Sciatic nerve (tissue), 2 donors: ENCODE data around the gene ME3. TPM values are rescaled to one million over a fixed set of nuclear protein-coding genes. Genes with fewer than 3 reads are reported as not detected.
"Not testable (repeated sequence)": the region's sequence is repeated elsewhere in the genome, so short reads cannot be mapped to it uniquely, and the experiment has no call there.

Source experiments
- ATAC-seq: fragments of 200-7000 bp; cut with Tn5 transposase; one replicate; pipeline ENCODE4 v1.9.1; 2020; ENCODE audit warnings: mild to moderate bottlenecking, moderate library complexity
- DNase-seq: peaks from one replicate; pipeline ENCODE4 v3.0.0-alpha.2; 2020; ENCODE audit warnings: low spot score
- intact Hi-C: fragments of 100-400 bp; cut with DNase I; formaldehyde crosslinking; loops from one replicate; pipeline ENCODE4 v1.14.2; 2022
- total RNA-seq: library from RNA; stranded (reverse); fragmentation: NEBNext Ultra II Directional; extraction: Animal tissue kit (Norgen Biotek cat#: 25700); gene quantifications from one replicate; pipeline ENCODE4 v1.2.1, GENCODE V29; 2021
- donor health status: DM: no; HTN: no; CAD: no.
- donor health status: DM: no; HTN: no; CAD: no.

Gene ME3
- total RNA-seq, 1 donor from 2014 or later: 17.5 TPM

GRCh38 chr11:86548271-86548917 is 124.0 kb downstream of the ME3 start:
- DNase-seq: no peak
- intact Hi-C loops: no loop called here
- peak; percentile 42 for ATAC-seq

- intact Hi-C loops: no loop called here
- ATAC-seq (peak; percentile 38), DNase-seq (no peak)
Observed at GRCh38 chr11:86547727-86548126, 124.7 kb downstream of the ME3 start.

GRCh38 chr11:86541299-86541698 is 131.1 kb downstream of the ME3 start:
- DNase-seq, intact Hi-C loops, ATAC-seq: not testable (repeated sequence)

DNA sequence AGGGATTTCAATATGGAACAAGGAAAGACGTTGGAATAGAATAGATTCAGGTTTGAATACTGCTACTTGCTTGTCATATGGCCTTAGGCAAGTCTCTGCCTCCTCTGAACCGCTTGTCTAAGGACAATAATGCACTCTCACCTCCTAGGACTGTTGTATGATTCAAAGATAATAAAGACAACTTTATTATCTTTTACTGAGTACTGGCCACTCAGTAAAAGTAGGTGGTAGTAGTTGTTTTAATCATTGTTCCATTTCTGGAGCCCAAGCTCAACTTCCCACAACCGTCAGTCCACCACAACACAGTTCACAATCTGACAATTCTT is 134.2 kb downstream of the ME3 start:
- no peak for DNase-seq
- ATAC-seq: no peak
- intact Hi-C loops: no loop called here

DNA sequence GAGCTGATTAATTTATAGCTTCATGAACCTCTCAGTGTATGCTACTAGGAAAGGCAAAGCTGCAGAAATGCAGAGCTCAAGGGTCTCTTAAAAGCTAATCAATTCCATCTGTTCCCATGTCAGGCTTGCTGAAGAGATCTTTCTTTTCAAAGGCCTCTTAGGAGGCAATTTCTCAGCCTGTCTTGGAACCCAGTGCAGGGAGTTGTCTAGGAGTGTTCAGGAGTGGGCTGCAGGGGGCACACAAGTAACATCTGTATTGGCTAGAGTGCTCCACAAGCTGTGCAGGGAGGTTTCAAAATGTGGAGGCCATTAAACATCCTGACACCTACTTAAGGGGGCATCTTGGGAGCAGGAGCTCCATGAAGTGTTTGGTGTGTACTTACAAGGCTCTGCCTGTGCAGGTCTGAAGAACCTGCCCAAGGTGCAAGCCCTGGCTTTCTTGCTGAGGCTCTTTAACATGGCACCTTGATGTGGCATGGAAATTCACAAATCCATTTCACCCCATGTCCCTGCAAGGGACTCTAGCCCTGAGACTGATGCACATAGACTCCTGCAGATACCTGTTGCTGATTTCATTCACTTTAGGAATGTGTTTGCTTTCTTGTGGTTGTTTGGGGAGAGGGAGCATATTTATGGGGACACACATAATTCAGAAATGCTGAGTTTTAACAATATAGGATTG is 134.7 kb downstream of the ME3 start:
- no peak for ATAC-seq
- intact Hi-C loops: no loop called here
- no peak for DNase-seq

- ATAC-seq: no peak
- no peak for DNase-seq
- intact Hi-C loops: no loop called here
Observed at GRCh38 chr11:86535773-86536172, 136.6 kb downstream of the ME3 start.

GRCh38 chr11:86524620-86525352 is 147.6 kb downstream of the ME3 start:
- intact Hi-C loops: no loop called here
- no peak for ATAC-seq
- no peak for DNase-seq

GRCh38 chr11:86523738-86524619 is 148.4 kb downstream of the ME3 start:
- intact Hi-C loops: no loop called here
- ATAC-seq (peak; percentile 81), DNase-seq (no peak)

DNA sequence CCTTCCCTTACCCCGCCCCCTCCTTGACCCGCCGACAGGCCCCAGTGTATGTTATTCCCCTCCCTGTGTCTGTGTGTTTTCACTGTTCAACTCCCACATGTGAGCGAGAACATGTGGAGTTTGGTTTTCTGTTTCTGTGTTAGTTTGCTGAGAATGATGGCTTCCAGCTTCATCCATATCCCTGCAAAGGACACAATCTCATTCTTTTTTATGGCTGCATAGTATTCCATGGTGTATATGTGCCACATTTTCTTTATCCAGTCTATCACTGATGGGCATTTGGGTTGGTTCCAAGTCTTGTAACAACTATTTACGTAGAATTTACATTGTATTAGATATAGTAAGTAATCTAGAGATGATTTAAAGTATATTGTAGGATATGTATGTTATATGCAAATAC is 149.9 kb downstream of the ME3 start:
- ATAC-seq, intact Hi-C loops, DNase-seq: not testable (repeated sequence)

- intact Hi-C loops: no loop called here
- no peak for DNase-seq
- ATAC-seq: peak; percentile 47
Observed at GRCh38 chr11:86519064-86519911, 153.1 kb downstream of the ME3 start.

GRCh38 chr11:86518211-86518610 is 154.2 kb downstream of the ME3 start:
- intact Hi-C loops: no loop called here
- ATAC-seq: no peak
- no peak for DNase-seq

DNA sequence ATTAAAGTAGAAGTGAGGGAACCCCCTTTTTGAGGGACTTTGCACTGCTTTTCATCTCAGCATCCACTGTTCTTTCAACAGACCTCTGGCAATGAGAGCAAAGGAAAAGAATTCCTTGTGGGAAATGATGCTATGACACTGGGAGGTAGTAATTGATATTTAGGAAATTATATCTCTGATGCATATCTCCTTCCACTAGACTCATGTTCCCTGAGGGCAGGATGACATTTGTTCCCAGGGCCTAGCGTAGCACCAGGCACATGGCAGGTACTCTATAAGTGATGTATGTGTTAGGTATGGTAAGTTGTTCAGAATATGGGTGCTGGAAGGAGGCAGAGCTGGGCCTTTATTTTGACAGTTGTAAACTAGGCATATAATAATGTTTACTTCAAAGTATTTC is 154.9 kb downstream of the ME3 start:
- intact Hi-C loops: no loop called here
- DNase-seq (no peak), ATAC-seq (no peak)

GRCh38 chr11:86515297-86516094 is 156.9 kb downstream of the ME3 start:
- no peak for DNase-seq
- no peak for ATAC-seq
- intact Hi-C loops: no loop called here

- DNase-seq (no peak), ATAC-seq (no peak)
- intact Hi-C loops: no loop called here
Observed at GRCh38 chr11:86514453-86514852, 158.0 kb downstream of the ME3 start.

GRCh38 chr11:86513746-86514373 is 158.6 kb downstream of the ME3 start:
- DNase-seq (no peak), ATAC-seq (no peak)
- intact Hi-C loops: no loop called here

DNA sequence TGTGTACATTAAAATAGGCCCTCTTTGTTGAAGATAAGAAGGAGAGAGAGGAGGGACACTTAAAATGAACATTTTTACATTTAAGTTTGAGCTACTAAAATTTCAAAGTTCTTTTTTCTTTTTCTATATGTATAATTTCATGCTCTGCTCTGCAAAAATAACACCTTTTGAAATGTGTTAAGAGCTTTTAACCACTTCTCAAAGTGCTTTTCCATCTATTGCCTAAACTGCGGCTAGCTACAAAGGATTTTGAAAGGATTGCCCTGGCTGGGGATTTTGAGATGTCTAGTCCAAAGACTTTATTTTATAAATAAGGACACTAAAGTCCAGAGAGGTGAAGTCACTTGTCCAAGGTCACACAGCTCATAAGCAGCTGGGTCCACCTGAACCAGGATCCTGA is 159.3 kb downstream of the ME3 start:
- ATAC-seq: no peak
- DNase-seq: no peak
- intact Hi-C loops: no loop called here

DNA sequence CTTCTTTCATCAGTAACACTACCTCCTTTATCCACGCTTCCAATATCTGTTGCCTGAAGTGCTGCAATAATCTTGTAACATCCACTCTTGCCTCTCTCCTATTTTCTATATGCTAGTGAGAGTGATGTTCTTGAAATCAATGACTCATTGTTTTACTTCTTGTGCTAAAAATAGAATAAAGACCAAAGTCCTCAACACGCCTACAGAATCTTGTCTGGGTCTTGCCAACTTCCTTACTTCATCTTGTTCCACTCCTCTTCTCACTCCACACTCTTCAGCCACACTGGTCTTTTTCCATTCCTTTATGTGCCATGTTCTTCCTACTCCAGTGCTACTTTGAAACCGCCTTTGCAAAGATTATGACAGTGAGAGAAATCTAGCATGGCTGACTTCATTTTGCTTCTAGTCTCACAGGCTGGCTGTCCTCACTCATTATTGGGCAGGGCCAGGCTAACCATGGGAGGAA is 161.3 kb downstream of the ME3 start:
- no peak for ATAC-seq

More for the DNA sequence above, 161.3 kb downstream of the ME3 start:
- no peak for DNase-seq
- intact Hi-C loops: no loop called here
